ENCODE results near the gene FDXR. TPM values are rescaled to one million over a fixed set of nuclear protein-coding genes. Genes with fewer than 3 reads are reported as not detected.

FDXR gene
- total RNA-seq, 2 experiments from 2014 or later: 61.8 to 67.6 TPM

DNA sequence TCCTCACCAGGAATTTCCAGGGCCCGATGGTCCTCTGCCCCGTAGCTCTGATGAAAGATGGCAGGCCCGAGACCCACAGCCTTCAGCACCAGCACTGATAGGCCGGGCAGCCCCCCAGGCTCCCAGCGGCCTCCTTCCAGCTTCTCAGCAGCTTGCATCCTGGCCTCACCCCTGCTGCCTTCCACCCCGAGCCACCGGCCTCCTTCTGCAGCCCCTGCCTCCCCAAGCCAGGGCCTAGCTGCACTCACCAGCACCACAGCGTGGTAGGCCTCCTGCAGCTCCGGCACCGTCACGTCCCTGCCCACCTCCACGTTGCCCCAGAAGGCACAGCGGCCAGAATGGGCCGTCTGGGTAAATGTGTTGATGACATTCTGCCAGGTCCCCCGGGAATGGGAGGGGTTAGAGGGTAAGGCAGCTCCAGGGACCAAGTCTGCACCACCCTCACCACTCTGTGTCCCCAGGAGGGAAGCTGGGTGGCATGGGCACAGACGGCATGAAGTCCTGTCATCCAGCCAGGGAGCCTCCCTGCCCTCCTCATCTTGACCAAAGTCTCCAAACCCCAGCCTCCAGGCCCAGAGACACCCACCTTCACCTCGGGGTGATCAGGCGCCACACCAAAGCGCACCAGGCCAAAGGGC is 6.5 kb downstream of the FDXR start:
- peaks cover 12% of the 10 kb centered on the region for H3K4me1 Mint-ChIP-seq (ENCODE audit: low read depth)
- H3K9me3 Mint-ChIP-seq: no peaks in the 10 kb centered on the region
- H3K4me3 Mint-ChIP-seq: no peak overlapping the region
- peaks cover 12% of the 10 kb centered on the region for H3K36me3 Mint-ChIP-seq (ENCODE audit: low read depth)
- H3K27me3 Mint-ChIP-seq (ENCODE audit: low read depth): peaks cover 8% of the 10 kb centered on the region
- CTCF ChIA-PET: interaction anchor here (1.0 to 10.0 kb wide), 14 partner anchors 7 to 130 kb away, joined by 3 to 165 read pairs (median 8); partner anchors contain the start of gene FDXR
- intact Hi-C loops (cut with micrococcal nuclease): no loop called here
- no peak for DNase-seq
- no peak overlapping the region for H3K27ac Mint-ChIP-seq

DNA sequence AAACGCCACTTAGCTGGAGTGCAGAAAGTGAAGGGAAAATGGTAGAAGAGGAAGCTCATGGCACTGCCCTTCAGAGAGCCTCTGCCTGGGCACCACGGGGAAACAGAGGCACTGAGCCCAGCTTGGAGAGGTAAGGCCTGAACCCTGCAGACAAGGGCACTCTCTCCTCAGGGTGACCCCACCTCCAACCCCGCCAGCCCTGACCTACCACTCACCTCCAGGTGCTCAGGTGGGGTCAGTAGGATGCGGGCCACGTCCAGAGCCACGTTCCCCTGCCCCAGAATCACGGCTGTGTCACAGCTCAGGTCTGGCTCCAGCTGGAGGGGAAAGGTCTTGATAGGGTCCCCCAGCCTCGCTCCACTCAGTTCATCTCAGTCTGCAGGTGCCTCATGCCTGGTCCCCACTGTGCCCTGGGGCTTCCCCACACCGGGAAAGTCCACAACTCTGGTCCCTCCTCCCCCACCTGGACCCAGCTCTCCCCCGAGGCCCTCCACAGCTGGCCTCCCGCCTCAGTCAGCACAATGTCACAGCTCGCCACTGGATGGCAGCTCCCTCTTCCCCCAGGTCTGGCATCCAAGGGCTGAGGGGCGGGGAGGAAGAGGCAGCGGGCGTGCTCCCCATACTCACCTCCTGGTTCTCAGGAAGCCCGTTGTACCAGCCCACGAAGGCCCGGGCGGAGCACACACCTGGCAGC is 7.1 kb downstream of the FDXR start:
- CTCF ChIA-PET: interaction anchor here (0.6 to 10.0 kb wide), 23 partner anchors 8 to 208 kb away, joined by 3 to 165 read pairs (median 4); partner anchors contain the start of gene FDXR
- DNase-seq: no peak
- H3K27me3 Mint-ChIP-seq (ENCODE audit: low read depth): peaks cover 13% of the 10 kb centered on the region
- no peak overlapping the region for H3K27ac Mint-ChIP-seq
- no peak overlapping the region for H3K4me3 Mint-ChIP-seq
- peaks cover 12% of the 10 kb centered on the region for H3K4me1 Mint-ChIP-seq (ENCODE audit: low read depth)
- H3K9me3 Mint-ChIP-seq: no peaks in the 10 kb centered on the region
- peaks cover 9% of the 10 kb centered on the region for H3K36me3 Mint-ChIP-seq (ENCODE audit: low read depth)
- intact Hi-C loops (cut with micrococcal nuclease): loop anchor here (1.0 to 2.0 kb wide), 3 partner anchors 22 to 209 kb away; no protein-coding TSS in a partner anchor

DNA sequence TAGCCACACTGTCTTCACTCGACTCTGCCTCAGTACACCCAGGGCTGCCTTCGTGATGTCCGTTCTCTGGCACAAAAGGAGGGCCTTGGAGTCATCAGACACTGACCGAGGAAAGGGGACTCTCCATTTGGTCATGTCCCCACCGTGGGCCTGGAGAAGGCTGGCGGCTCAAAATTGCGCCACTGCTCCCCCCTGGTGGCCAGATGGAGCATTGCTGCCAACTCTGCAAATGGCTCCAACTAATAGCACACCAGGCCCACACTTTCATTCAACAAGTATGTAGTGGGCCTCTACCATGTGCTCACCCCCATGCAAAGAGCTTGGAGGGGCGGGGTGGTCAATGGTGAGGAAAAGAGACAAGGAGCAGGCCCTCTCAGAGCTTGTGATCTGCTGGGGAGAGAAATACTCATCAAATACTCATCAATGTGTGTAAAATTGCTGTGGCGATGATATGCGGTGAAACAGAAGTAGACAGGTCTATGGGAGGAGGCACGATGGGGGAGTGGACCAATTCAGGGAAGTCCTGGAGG is 7.9 kb downstream of the FDXR start:
- Mint-ChIP-seq H3K4me1 (ENCODE audit: low read depth) (peaks cover 15% of the 10 kb centered on the region), H3K4me3 (no peak overlapping the region), H3K27ac (no peak overlapping the region), H3K27me3 (ENCODE audit: low read depth) (peaks cover 18% of the 10 kb centered on the region), H3K9me3 (no peaks in the 10 kb centered on the region), H3K36me3 (ENCODE audit: low read depth) (peaks cover 7% of the 10 kb centered on the region)
- CTCF ChIA-PET: interaction anchor here (0.6 to 10.0 kb wide), 23 partner anchors 8 to 207 kb away, joined by 3 to 165 read pairs (median 4); partner anchors contain the start of gene FDXR
- intact Hi-C loops (cut with micrococcal nuclease): loop anchor here (1.0 to 2.0 kb wide), 3 partner anchors 22 to 208 kb away; no protein-coding TSS in a partner anchor
- peak; percentile 78 for DNase-seq

DNA sequence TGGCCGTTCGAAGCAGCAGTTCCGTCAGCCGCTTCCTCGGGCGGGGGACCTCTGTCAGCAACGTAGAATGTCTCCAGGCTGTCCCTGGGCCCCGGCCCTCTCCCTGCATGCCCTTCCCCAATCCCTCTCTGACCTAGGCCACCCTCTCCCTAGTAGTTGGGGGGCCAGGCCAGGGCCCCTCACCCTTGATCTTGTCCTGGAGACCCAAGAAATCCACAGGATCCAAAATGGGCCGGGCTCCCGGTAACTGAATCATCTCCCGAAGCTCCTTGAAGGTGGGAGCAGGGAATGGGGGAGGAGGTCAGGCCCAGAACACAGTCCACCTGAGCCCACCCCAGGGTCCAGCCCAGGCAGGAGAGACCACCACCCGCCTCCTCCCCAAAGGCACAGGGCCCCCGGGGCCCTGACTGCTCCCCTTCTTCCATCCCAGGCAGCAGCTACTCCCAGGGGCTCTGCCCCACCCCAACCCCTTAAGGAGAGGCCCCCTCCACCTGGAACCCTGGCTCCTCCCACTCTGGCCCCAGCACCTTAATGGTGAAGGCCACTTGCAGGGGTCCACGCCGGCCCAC is 8.4 kb downstream of the FDXR start:
- Mint-ChIP-seq H3K9me3 (no peaks in the 10 kb centered on the region), H3K27me3 (ENCODE audit: low read depth) (peaks cover 18% of the 10 kb centered on the region), H3K27ac (no peak overlapping the region), H3K36me3 (ENCODE audit: low read depth) (peaks cover 7% of the 10 kb centered on the region), H3K4me1 (ENCODE audit: low read depth) (peaks cover 15% of the 10 kb centered on the region), H3K4me3 (no peak overlapping the region)
- DNase-seq: no peak
- intact Hi-C loops (cut with micrococcal nuclease): loop anchor here (2.0 kb wide), 1 partner anchor 208 kb away; no protein-coding TSS in a partner anchor
- CTCF ChIA-PET: interaction anchor here (0.9 to 10.0 kb wide), 12 partner anchors 8 to 127 kb away, joined by 3 to 165 read pairs (median 4); partner anchors contain the start of genes FDXR and RAB37

GRCh38 chr17:74863420-74864296 is 9.1 kb downstream of the FDXR start:
- intact Hi-C loops (cut with micrococcal nuclease): loop anchor here (2.0 kb wide), 1 partner anchor 207 kb away; no protein-coding TSS in a partner anchor
- peaks cover 16% of the 10 kb centered on the region for H3K4me1 Mint-ChIP-seq (ENCODE audit: low read depth)
- H3K4me3 Mint-ChIP-seq: no peak overlapping the region
- H3K9me3 Mint-ChIP-seq: no peaks in the 10 kb centered on the region
- DNase-seq: no peak
- CTCF ChIA-PET: interaction anchor here (1.0 to 10.0 kb wide), 13 partner anchors 8 to 206 kb away, joined by 3 to 165 read pairs (median 5); partner anchors contain the start of genes FDXR and RAB37
- no peak overlapping the region for H3K27ac Mint-ChIP-seq
- peaks cover 7% of the 10 kb centered on the region for H3K36me3 Mint-ChIP-seq (ENCODE audit: low read depth)
- peaks cover 25% of the 10 kb centered on the region for H3K27me3 Mint-ChIP-seq (ENCODE audit: low read depth)

- no peak for DNase-seq
- no peak overlapping the region for H3K4me3 Mint-ChIP-seq
- CTCF ChIA-PET: interaction anchor here (0.6 to 10.0 kb wide), 19 partner anchors 8 to 795 kb away, joined by 3 to 165 read pairs (median 5); partner anchors contain the start of genes FDXR, NAT9 and RAB37
- no peaks in the 10 kb centered on the region for H3K9me3 Mint-ChIP-seq
- peaks cover 7% of the 10 kb centered on the region for H3K36me3 Mint-ChIP-seq (ENCODE audit: low read depth)
- no peak overlapping the region for H3K27ac Mint-ChIP-seq
- peaks cover 15% of the 10 kb centered on the region for H3K4me1 Mint-ChIP-seq (ENCODE audit: low read depth)
- intact Hi-C loops (cut with micrococcal nuclease): loop anchor here (1.0 kb wide), 1 partner anchor 119 kb away; no protein-coding TSS in a partner anchor
- peaks cover 28% of the 10 kb centered on the region for H3K27me3 Mint-ChIP-seq (ENCODE audit: low read depth)
Observed at GRCh38 chr17:74862919-74863318, 9.9 kb downstream of the FDXR start.

DNA sequence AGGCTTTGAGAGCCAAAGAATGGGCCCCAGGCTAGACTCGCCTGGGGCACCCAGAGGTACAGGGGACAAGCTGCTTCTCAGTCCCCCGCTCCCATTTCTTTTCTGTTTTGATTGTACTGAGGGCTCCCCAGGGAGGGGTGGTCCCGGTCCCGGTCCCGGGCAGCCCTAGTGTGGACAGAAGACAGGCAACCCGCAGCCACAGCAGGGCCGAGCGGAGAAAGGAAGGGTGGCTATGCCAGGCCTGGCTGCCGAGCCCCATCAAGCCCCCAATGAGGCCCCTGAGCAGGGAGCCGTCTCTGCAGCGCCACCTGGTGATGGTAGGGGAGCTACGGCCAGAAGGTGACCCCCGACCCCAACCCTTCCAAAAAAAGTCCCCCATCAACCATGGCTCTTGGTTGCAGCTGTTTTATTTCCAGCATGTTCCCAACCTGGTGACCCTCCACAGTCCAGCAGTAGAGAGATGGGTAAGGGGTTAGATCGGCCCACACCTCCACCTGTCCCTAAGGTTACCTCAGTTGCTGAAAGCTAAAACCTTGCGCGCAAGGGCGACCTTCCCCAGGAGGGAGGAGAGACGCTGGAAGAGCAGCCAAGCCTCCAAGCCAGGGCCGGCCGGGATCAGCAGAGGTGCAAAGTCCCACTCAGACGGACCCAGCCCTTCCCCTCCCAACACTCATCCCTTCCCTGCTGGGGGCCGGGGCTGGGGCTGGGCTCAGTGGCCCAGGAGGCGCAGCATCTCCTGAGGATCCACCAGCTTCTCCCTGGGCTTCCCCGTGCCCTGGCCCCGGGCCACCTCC is 10.5 kb downstream of the FDXR start:
- CTCF ChIA-PET: interaction anchor here (0.6 to 10.0 kb wide), 25 partner anchors 8 to 796 kb away, joined by 3 to 165 read pairs (median 4); partner anchors contain the start of genes FDXR, NAT9 and RAB37
- Mint-ChIP-seq H3K4me3 (peak overlapping the region; percentile 15), H3K9me3 (no peaks in the 10 kb centered on the region), H3K27ac (peak overlapping the region; percentile 24), H3K36me3 (ENCODE audit: low read depth) (peaks cover 7% of the 10 kb centered on the region), H3K4me1 (ENCODE audit: low read depth) (peaks cover 15% of the 10 kb centered on the region), H3K27me3 (ENCODE audit: low read depth) (peaks cover 33% of the 10 kb centered on the region)
- peak; percentile 78 for DNase-seq
- intact Hi-C loops (cut with micrococcal nuclease): loop anchor here (1.0 kb wide), 1 partner anchor 118 kb away; no protein-coding TSS in a partner anchor

- no peak overlapping the region for H3K4me3 Mint-ChIP-seq
Observed at GRCh38 chr17:74861662-74862107, 11.1 kb downstream of the FDXR start.

DNA sequence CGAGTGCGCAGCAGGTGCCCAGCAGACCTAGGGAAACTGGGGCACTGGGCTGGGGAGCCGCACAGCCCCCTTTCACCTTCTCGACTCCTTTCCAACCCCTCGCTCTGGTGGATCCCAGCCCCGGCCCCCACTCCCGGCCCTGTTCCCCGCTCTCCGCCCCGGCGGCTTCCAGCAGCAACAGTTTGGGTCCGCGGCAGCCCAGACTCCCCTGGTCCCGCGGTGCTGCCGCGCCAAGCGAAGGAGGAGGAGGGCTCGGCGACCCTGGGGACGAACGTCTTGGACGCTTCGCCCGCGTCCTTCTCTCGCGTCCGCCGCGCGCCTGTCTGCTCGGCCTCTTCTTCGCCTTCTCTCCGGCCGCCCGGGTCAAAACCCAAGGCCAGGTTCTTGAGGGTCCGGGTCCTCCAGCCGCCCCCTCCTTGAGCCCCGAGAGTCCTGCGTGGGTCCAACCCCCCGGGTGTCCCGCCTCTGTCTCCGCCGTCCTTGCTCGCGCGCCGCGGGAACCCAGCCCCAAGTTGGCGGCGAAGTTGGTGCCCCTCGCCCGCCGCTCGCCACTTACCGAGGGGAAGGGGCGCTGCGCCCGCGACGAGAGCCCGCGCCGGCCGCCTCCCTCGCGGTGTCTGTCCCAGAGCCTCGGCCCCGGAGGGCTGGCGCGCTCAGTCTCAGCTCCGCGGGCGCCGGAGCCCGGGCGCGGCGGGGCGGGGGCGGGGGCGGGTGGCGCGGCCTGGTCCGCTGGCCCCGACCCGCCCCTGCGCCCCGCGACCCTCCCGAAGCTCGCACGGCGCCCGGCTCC is 11.7 kb downstream of the FDXR start:
- CTCF ChIA-PET: interaction anchor here (1.0 to 10.0 kb wide), 11 partner anchors 8 to 124 kb away, joined by 3 to 165 read pairs (median 5); partner anchors contain the start of genes FDXR and RAB37
- Mint-ChIP-seq H3K36me3 (ENCODE audit: low read depth) (peaks cover 7% of the 10 kb centered on the region), H3K9me3 (no peaks in the 10 kb centered on the region), H3K4me3 (no peak overlapping the region), H3K27ac (no peak overlapping the region), H3K27me3 (ENCODE audit: low read depth) (peaks cover 42% of the 10 kb centered on the region), H3K4me1 (ENCODE audit: low read depth) (peaks cover 15% of the 10 kb centered on the region)
- intact Hi-C loops (cut with micrococcal nuclease): no loop called here
- no peak for DNase-seq

More at GRCh38 chr17:74861662-74862107, 11.1 kb downstream of the FDXR start:
- H3K27ac Mint-ChIP-seq: peak overlapping the region; percentile 24
- intact Hi-C loops (cut with micrococcal nuclease): loop anchor here (1.0 kb wide), 1 partner anchor 117 kb away; no protein-coding TSS in a partner anchor
- H3K9me3 Mint-ChIP-seq: no peaks in the 10 kb centered on the region
- no peak for DNase-seq
- CTCF ChIA-PET: interaction anchor here (0.6 to 10.0 kb wide), 19 partner anchors 9 to 797 kb away, joined by 3 to 165 read pairs (median 4); partner anchors contain the start of genes FDXR and RAB37
- peaks cover 15% of the 10 kb centered on the region for H3K4me1 Mint-ChIP-seq (ENCODE audit: low read depth)
- peaks cover 40% of the 10 kb centered on the region for H3K27me3 Mint-ChIP-seq (ENCODE audit: low read depth)
- H3K36me3 Mint-ChIP-seq (ENCODE audit: low read depth): peaks cover 7% of the 10 kb centered on the region
